H1 (cell line): ENCODE data around the gene FBXL17. TPM values are rescaled to one million over a fixed set of nuclear protein-coding genes. Genes with fewer than 3 reads are reported as not detected.

Experiments used
- CBX8 ChIP-seq: fragments of 300-800, 300-1000 bp; sonication (generic); IDR thresholded peaks from 2 replicates; pipeline ENCODE4 v1.7.1; 2016; ENCODE audit warnings: low read depth, low read length, borderline replicate concordance
- EZH2 ChIP-seq: fragments of 200-600 bp; sonication (generic); IDR thresholded peaks from 2 replicates; pipeline ENCODE4 v1.7.1; 2012; ENCODE audit warnings: low read depth, mild to moderate bottlenecking, moderate library complexity, low read length, inconsistent platforms; ENCODE audit not compliant: severe bottlenecking
- GABPA ChIP-seq: IDR thresholded peaks from 2 replicates; pipeline ENCODE4 v1.6.1; 2011; ENCODE audit warnings: mild to moderate bottlenecking, low read length, moderate library complexity, borderline replicate concordance; ENCODE audit not compliant: insufficient read depth
- SIN3A ChIP-seq, 2 experiments: IDR thresholded peaks in 1 of 2; conservative IDR thresholded peaks in 1 of 2; 2 replicates each; pipeline ENCODE4 v1.6.1; 2011 to 2012; ENCODE audit warnings: low read length in 2 of 2, improper control_type of control experiment in 1 of 2, low read depth in 1 of 2, mild to moderate bottlenecking in 1 of 2
- polyA plus RNA-seq, 7 experiments: library from polyadenylated mRNA; depleted of rRNA in 3 of 7; stranded (reverse) in 5 of 7; unstranded in 2 of 7; fragments of >200 nt in 5 of 7; fragments of 200-250 nt in 2 of 7; gene quantifications; 1 replicate in 5 of 7; 2 replicates in 1 of 7; 4 replicates in 1 of 7; pipeline versions ENCODE4 v1.2.1 to v1.2.3, GENCODE V29; 2011 to 2013; ENCODE audit warnings: missing spikeins in 2 of 7, mixed read lengths in 2 of 7
- total RNA-seq: library from RNA; stranded (reverse); fragmentation: NEBNext Ultra II Directional; extraction: Animal tissue kit (Norgen Biotek cat#: 25700); gene quantifications from 2 replicates; pipeline ENCODE4 v1.2.1, GENCODE V29; 2021

The FBXL17 gene
- total and polyA plus RNA-seq, 2 of the 8 experiments (the other 6 are each of a cell fraction or from before 2014, with no cell fraction given): 0.35 to 4.3 TPM

GRCh38 chr5:108146222-108146621 lies 235.7 kb downstream of the FBXL17 start (continued):
- TF ChIP-seq GABPA (no peak), CBX8 (no peak), EZH2 (no peak), SIN3A (conservative IDR thresholded peaks at IDR 0.05 in 1 of 2, IDR thresholded peaks at IDR 0.05 in 1 of 2; ENCODE audit: low read depth in 1 of 2, low read length in 2 of 2) (no peak)
- TF ChIP-seq, all 59 proteins: peak for 0
